Ovary (tissue), 9 donors: ENCODE results near the gene ZCCHC2. TPM values are rescaled to one million over a fixed set of nuclear protein-coding genes. Genes with fewer than 3 reads are reported as not detected.

Source experiments
- DNase-seq, 5 donors: peaks; one replicate each; pipeline ENCODE4 v3.0.0-alpha.2; 2019 to 2020
- H3K27ac ChIP-seq, 2 donors: fragments of 200-600 bp; one replicate each; pipeline versions ENCODE4 v1.5.1 to v1.8.0; 2019 to 2022
- H3K27me3 ChIP-seq: fragments of 200-600 bp; one replicate; pipeline ENCODE4 v1.8.0; 2022
- H3K36me3 ChIP-seq: fragments of 200-600 bp; sonication (generic); one replicate; pipeline ENCODE4 v1.5.1; 2019
- H3K4me1 ChIP-seq: one replicate; pipeline ENCODE4 v1.8.1; 2013; ENCODE audit warnings: mild to moderate bottlenecking, moderate library complexity; ENCODE audit not compliant: insufficient read depth
- H3K4me3 ChIP-seq: fragments of 200-600 bp; sonication (generic); one replicate; pipeline ENCODE4 v1.5.1; 2017
- H3K9me3 ChIP-seq, 2 donors: fragments of 200-600 bp in 1 of 2; sonication (generic) in 1 of 2; one replicate each; pipeline versions ENCODE4 v1.5.1 to v1.8.1; 2013 to 2019; ENCODE audit warnings: mild to moderate bottlenecking in 1 of 2, moderate library complexity in 1 of 2
- EP300 ChIP-seq: sonication (generic); formaldehyde crosslinking; IDR thresholded peaks from one replicate; pipeline ENCODE4 v1.6.1; 2017; ENCODE audit warnings: antibody characterized with exemption
- POLR2A ChIP-seq: fragments of 450-650 bp; IDR thresholded peaks from one replicate; pipeline ENCODE4 v1.6.1; 2017; ENCODE audit warnings: antibody characterized with exemption, mild to moderate bottlenecking, moderate library complexity
- WGBS, 3 donors: extraction: QIAGEN DNeasy Blood & Tissue Kit in 1 of 3; methylation state at CpG; one replicate each; pipeline versions ENCODE4 v1.1.5 to v1.1.7; 2013 to 2017; 5-methylcytosine and 5-hydroxymethylcytosine counted together
- intact Hi-C, 4 donors: fragments of 100-400 bp; cut with DNase I; formaldehyde crosslinking; loops; one replicate each; pipeline versions ENCODE4 v1.11.0 to v1.15.1; 2022 to 2023
- polyA plus RNA-seq, 2 donors: library from polyadenylated mRNA; stranded (reverse); fragments of 200-250 nt in 1 of 2; fragments of 350-450 nt in 1 of 2; fragmentation: Illumina TruSeq in 1 of 2; extraction: RNeasy Lipid Tissue Mini Kit (QIAGEN cat#74804) in 1 of 2; gene quantifications; one replicate each; pipeline ENCODE4 v1.2.3, GENCODE V29; 2013 to 2014
- total RNA-seq, 7 donors: library from RNA; depleted of rRNA in 2 of 7; stranded (reverse); fragments of >200 nt in 2 of 7; fragmentation: NEBNext Ultra II Directional in 3 of 7; extraction: Animal tissue kit (Norgen Biotek cat#: 25700) in 3 of 7; gene quantifications; one replicate each; pipeline versions ENCODE4 v1.1.0 to v1.2.4, GENCODE V29; 2016 to 2023
- TF ChIP-seq, protein P1 (sequence below), 3 donors: fragments of 450-650 bp in 2 of 3; fragments of 200-600 bp in 1 of 3; IDR thresholded peaks; one replicate each; pipeline versions ENCODE4 v1.5.1 to v1.8.0; 2016 to 2022; ENCODE audit warnings: antibody characterized with exemption in 3 of 3, mild to moderate bottlenecking in 1 of 3
- donor health status: DM: no; HTN: no; CAD: no; lungs with moderate emphysema.
- donor health status: DM: no; HTN: no; CAD: no.
- donor health status: Bipolar disorder and iron deficiency.
- donor health status: DM: yes; HTN: yes; CAD: no.
- donor health status: DM: no; HTN: no; CAD: no.
- donor health status: DM: yes; HTN: yes; CAD: no.

Gene ZCCHC2
- total and polyA plus RNA-seq, 9 donors: 7.7 to 24.5 (median 21.9) TPM

DNA sequence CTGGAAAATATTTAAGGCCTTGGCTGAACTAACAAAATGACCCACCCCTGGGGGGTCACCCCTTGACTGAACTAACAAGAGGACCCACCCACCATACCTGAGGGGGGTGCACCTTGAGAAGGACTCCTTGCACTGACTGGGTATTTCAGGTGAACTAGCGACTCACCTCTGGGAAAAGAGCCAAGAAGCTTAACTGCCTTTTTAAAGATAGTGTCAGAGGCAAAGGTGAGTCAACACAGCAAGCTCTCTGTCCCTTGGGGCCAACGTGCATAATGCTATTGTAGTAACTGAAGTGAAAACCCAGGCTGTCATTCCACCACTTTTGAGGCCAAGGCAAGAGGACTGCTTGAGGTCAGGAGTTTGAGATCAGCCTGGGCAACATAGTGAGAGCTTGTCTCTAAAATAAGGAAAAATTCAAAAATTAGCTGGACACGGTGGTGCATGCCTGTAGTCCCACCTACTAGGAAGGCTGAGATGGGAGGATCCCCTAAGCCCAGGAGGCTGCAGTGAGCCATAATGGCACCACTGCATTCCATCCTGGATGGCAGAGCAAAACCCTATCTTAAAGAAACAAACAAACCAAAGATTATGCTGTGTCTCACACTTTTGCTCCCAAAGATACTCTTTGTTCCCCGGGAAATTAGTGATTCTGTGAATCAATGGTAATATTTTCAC, 36.4 kb upstream of the ZCCHC2 start:
- no peak for DNase-seq
- Histone ChIP-seq H3K36me3 (no peaks in the 10 kb centered on the region), H3K27me3 (no peaks in the 10 kb centered on the region), H3K27ac (no peak overlapping the region), H3K9me3 (no peaks in the 10 kb centered on the region), H3K4me1 (no peaks in the 10 kb centered on the region), H3K4me3 (no peak overlapping the region)
- intact Hi-C loops: no loop called here
- WGBS, 3 donors: 64 to 77% (median 70%) methylated on average over 4 of the region's 4 CpGs
- TF ChIP-seq POLR2A (no peak), EP300 (no peak)
- TF ChIP-seq, protein P1, sequence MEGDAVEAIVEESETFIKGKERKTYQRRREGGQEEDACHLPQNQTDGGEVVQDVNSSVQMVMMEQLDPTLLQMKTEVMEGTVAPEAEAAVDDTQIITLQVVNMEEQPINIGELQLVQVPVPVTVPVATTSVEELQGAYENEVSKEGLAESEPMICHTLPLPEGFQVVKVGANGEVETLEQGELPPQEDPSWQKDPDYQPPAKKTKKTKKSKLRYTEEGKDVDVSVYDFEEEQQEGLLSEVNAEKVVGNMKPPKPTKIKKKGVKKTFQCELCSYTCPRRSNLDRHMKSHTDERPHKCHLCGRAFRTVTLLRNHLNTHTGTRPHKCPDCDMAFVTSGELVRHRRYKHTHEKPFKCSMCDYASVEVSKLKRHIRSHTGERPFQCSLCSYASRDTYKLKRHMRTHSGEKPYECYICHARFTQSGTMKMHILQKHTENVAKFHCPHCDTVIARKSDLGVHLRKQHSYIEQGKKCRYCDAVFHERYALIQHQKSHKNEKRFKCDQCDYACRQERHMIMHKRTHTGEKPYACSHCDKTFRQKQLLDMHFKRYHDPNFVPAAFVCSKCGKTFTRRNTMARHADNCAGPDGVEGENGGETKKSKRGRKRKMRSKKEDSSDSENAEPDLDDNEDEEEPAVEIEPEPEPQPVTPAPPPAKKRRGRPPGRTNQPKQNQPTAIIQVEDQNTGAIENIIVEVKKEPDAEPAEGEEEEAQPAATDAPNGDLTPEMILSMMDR (IDR thresholded peaks at IDR 0.05): no peak

DNA sequence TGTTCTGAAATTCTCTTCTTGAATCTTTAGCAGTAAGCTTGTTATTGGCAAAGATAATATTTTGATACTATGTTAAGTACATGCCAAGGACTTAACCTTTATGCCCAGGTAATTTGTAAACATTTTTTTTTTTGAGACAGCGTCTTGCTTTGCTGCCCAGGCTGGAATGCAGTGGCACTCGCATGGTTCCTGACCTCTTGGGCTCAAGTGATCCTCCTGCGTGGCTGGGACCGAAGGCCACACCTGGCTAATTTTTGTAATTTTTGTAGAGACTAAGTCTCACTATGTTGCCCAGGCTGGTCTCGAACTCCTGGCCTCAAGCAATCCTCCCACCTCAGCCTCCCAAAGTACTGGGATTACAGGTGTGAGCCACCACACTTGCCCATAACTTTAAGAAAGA, 35.7 kb upstream of the ZCCHC2 start:
- Histone ChIP-seq H3K36me3 (no peaks in the 10 kb centered on the region), H3K4me3 (no peak overlapping the region), H3K27ac (no peak overlapping the region), H3K27me3 (no peaks in the 10 kb centered on the region), H3K9me3 (no peaks in the 10 kb centered on the region), H3K4me1 (no peaks in the 10 kb centered on the region)
- DNase-seq: no peak
- WGBS, 3 donors: 86 to 94% (median 92%) methylated on average over 5 of the region's 5 CpGs
- TF ChIP-seq, protein P1 (IDR thresholded peaks at IDR 0.05): no peak
- TF ChIP-seq POLR2A (no peak), EP300 (no peak)
- intact Hi-C loops: no loop called here

DNA sequence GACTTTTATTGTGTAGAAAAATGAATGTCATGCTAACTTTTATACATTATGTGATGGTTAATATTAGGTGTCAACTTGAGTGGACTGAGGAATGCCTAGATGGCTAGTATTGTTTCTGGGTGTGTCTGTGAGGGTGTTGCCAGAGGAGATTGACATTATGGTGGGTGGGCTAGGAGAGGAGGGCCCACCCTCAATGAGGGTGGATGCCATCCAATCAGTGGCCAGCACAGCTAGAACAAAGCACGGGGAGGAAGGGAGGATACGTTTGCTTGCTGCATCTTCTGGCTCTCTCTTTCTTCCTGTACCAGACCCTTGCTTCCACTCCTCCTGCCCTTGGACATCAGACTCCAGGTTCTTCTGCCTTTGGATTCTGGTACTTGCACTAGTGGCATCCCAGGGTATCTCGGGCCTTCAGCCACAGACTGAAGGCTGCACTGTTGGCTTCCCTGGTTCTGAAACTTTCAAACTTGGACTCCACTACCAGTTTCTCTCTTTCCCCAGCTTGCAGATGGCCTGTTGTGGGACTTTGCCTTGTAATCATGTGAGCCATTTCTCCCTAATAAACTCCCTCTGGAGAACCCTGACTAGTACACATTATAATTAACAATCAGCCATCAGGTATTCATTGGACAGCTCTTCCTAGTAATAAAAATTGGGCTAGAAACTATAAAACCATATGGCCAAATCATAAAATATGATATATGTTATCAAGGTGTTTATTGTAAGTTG, 31.7 kb upstream of the ZCCHC2 start:
- Histone ChIP-seq H3K27ac (no peak overlapping the region), H3K4me3 (no peak overlapping the region), H3K9me3 (no peaks in the 10 kb centered on the region), H3K36me3 (no peaks in the 10 kb centered on the region), H3K27me3 (no peaks in the 10 kb centered on the region), H3K4me1 (no peaks in the 10 kb centered on the region)
- WGBS, 3 donors: 38 to 46% (median 39%) methylated on average over 3 of the region's 3 CpGs
- DNase-seq: no peak
- TF ChIP-seq POLR2A (no peak), EP300 (no peak)
- TF ChIP-seq, protein P1 (IDR thresholded peaks at IDR 0.05): no peak
- intact Hi-C loops: no loop called here

DNA sequence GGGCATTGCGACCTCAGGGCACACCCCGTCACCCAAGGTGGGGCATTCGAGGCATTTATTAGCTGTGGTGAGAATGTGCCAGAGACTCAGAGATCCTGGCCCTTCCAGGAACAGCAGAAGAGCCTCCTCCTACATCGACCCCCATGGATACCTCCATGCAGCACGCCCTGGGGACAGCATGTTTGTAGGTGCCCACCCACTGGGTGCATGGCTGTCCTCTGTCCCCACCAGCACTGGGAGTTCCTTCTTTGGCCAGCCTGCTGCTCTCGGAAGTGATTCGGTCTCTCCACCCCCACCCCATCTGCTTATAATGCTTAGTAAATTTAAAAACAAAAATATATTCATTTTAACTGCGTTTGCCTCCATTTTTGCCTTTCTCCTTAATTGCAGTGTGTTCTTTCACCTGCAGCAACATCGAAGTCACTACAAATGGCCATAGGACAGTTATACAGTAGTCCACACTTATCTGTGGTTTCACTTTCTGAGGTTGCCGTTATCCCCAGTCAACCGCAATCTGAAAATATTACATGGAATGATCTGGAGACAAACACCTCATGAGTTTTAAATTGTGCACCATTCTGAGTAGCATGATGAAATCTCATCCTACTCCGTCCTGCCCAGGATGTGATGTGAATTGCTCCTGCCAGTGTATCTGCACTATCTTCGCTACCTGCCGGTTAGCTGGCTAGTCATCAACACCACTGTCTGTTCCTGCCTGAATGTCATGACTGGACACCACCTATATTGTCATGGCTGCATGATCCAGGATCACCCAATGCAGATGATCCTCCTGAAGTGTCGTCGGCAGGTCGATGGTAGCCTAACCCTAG, 29.6 kb upstream of the ZCCHC2 start:
- Histone ChIP-seq H3K27ac (no peak overlapping the region), H3K27me3 (no peaks in the 10 kb centered on the region), H3K36me3 (no peaks in the 10 kb centered on the region), H3K4me3 (no peak overlapping the region), H3K9me3 (no peaks in the 10 kb centered on the region), H3K4me1 (no peaks in the 10 kb centered on the region)
- intact Hi-C loops: no loop called here
- DNase-seq: no peak
- TF ChIP-seq POLR2A: no peak
- no peak for TF ChIP-seq EP300
- TF ChIP-seq, protein P1 (IDR thresholded peaks at IDR 0.05): no peak
- WGBS, 3 donors: 88 to 92% (median 90%) methylated on average over 17 of the region's 17 CpGs
